Vagina (tissue), 2 donors: ENCODE measurements around the gene CRELD2.

Experiments
- POLR2A ChIP-seq, 2 donors: fragments of 450-650 bp; IDR thresholded peaks; one replicate each; pipeline ENCODE4 v1.6.1; 2017; ENCODE audit warnings: antibody characterized with exemption in 2 of 2, mild to moderate bottlenecking in 2 of 2, moderate library complexity in 2 of 2
- POLR2AphosphoS5 ChIP-seq, 2 donors: sonication (generic); formaldehyde crosslinking; IDR thresholded peaks; one replicate each; pipeline ENCODE4 v1.9.0; 2017; ENCODE audit warnings: antibody characterized with exemption in 2 of 2, mild to moderate bottlenecking in 2 of 2, low read depth in 1 of 2; ENCODE audit not compliant: insufficient read depth in 1 of 2
- TF ChIP-seq, protein P1 (sequence below), 3 experiments: fragments of 450-650 bp in 2 of 3; fragments of 200-600 bp in 1 of 3; sonication (generic) in 1 of 3; IDR thresholded peaks; one replicate each; pipeline ENCODE4 v1.5.1; 2017 to 2019; ENCODE audit warnings: antibody characterized with exemption in 3 of 3, mild to moderate bottlenecking in 2 of 3, moderate library complexity in 2 of 3

- TF ChIP-seq, protein P1, sequence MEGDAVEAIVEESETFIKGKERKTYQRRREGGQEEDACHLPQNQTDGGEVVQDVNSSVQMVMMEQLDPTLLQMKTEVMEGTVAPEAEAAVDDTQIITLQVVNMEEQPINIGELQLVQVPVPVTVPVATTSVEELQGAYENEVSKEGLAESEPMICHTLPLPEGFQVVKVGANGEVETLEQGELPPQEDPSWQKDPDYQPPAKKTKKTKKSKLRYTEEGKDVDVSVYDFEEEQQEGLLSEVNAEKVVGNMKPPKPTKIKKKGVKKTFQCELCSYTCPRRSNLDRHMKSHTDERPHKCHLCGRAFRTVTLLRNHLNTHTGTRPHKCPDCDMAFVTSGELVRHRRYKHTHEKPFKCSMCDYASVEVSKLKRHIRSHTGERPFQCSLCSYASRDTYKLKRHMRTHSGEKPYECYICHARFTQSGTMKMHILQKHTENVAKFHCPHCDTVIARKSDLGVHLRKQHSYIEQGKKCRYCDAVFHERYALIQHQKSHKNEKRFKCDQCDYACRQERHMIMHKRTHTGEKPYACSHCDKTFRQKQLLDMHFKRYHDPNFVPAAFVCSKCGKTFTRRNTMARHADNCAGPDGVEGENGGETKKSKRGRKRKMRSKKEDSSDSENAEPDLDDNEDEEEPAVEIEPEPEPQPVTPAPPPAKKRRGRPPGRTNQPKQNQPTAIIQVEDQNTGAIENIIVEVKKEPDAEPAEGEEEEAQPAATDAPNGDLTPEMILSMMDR (IDR thresholded peaks at IDR 0.05), result no peak
- no peak for TF ChIP-seq POLR2AphosphoS5 (IDR thresholded peaks at IDR 0.05; ENCODE audit: insufficient read depth in 1 of 2, low read depth in 1 of 2)
- no peak for TF ChIP-seq POLR2A (IDR thresholded peaks at IDR 0.05)
Measured at GRCh38 chr22:49972163-49973017, 54.0 kb downstream of the CRELD2 start.
